Liver (tissue), 9 donors: ENCODE measurements around the gene JAZF1. TPM values are rescaled to one million over a fixed set of nuclear protein-coding genes. Genes with fewer than 3 reads are reported as not detected.

Experiments used
- DNase-seq: peaks from one replicate; pipeline ENCODE4 v3.0.0-alpha.2; 2017; ENCODE audit warnings: low spot score
- H3K27ac ChIP-seq, 2 donors: one replicate each; pipeline ENCODE4 v1.7.0; 2013; ENCODE audit warnings: inconsistent platforms in 2 of 2, low read length in 2 of 2, control low read depth in 1 of 2, low read depth in 1 of 2, mild to moderate bottlenecking in 1 of 2
- H3K27me3 ChIP-seq, 4 donors: one replicate each; pipeline versions ENCODE4 v1.6.1 to v1.7.0; 2013; ENCODE audit warnings: low read length in 3 of 4, inconsistent platforms in 1 of 4, mild to moderate bottlenecking in 1 of 4, moderate library complexity in 1 of 4; ENCODE audit not compliant: control insufficient read depth in 4 of 4, insufficient read depth in 4 of 4
- H3K36me3 ChIP-seq, 4 donors: one replicate each; pipeline versions ENCODE4 v1.6.1 to v1.7.0; 2013; ENCODE audit warnings: low read length in 3 of 4, mild to moderate bottlenecking in 3 of 4, low read depth in 1 of 4, moderate library complexity in 1 of 4; ENCODE audit not compliant: control insufficient read depth in 4 of 4, insufficient read depth in 3 of 4
- H3K4me1 ChIP-seq, 4 donors: one replicate each; pipeline versions ENCODE4 v1.6.1 to v1.7.0; 2013; ENCODE audit warnings: low read length in 3 of 4, mild to moderate bottlenecking in 3 of 4, moderate library complexity in 1 of 4; ENCODE audit not compliant: control insufficient read depth in 4 of 4, insufficient read depth in 4 of 4
- H3K4me3 ChIP-seq, 3 donors: one replicate each; pipeline versions ENCODE4 v1.6.1 to v1.7.0; 2013; ENCODE audit warnings: low read length in 3 of 3, control low read depth in 1 of 3, low read depth in 1 of 3, mild to moderate bottlenecking in 1 of 3
- H3K9ac ChIP-seq, 2 donors: one replicate each; pipeline ENCODE4 v1.7.0; 2013; ENCODE audit warnings: low read length in 2 of 2, mild to moderate bottlenecking in 2 of 2, moderate library complexity in 2 of 2, control low read depth in 1 of 2, low read depth in 1 of 2
- H3K9me3 ChIP-seq, 4 donors: one replicate each; pipeline versions ENCODE4 v1.6.1 to v1.7.0; 2013; ENCODE audit warnings: low read length in 3 of 4; ENCODE audit not compliant: control insufficient read depth in 4 of 4
- FOXA1 ChIP-seq: IDR thresholded peaks from 2 replicates; pipeline ENCODE4 v1.6.1; 2016; ENCODE audit warnings: antibody characterized with exemption
- HNF4A ChIP-seq, 2 donors: conservative IDR thresholded peaks; 2 replicates each; pipeline ENCODE4 v1.6.1; 2016; ENCODE audit warnings: antibody characterized with exemption in 2 of 2, mild to moderate bottlenecking in 2 of 2
- HNF4G ChIP-seq: IDR thresholded peaks from 2 replicates; pipeline ENCODE4 v1.6.1; 2016; ENCODE audit warnings: antibody characterized with exemption
- JUND ChIP-seq, 2 donors: IDR thresholded peaks; 2 replicates each; pipeline ENCODE4 v1.6.1; 2016; ENCODE audit warnings: antibody characterized with exemption in 2 of 2
- RAD21 ChIP-seq, 2 donors: IDR thresholded peaks; 2 replicates each; pipeline ENCODE4 v1.6.1; 2016; ENCODE audit warnings: antibody characterized with exemption in 2 of 2, mild to moderate bottlenecking in 2 of 2
- SP1 ChIP-seq: IDR thresholded peaks from 2 replicates; pipeline ENCODE4 v1.6.1; 2018; ENCODE audit warnings: antibody characterized with exemption, mild to moderate bottlenecking
- TAF1 ChIP-seq: conservative IDR thresholded peaks from 2 replicates; pipeline ENCODE4 v1.6.1; 2016; ENCODE audit warnings: antibody characterized with exemption, mild to moderate bottlenecking
- WGBS: extraction: QIAGEN DNeasy Blood & Tissue Kit; methylation state at CpG from one replicate; pipeline ENCODE4 v1.1.7; 2013; 5-methylcytosine and 5-hydroxymethylcytosine counted together
- polyA plus RNA-seq, 2 donors: library from polyadenylated mRNA; stranded (reverse) in 1 of 2; unstranded in 1 of 2; fragments of 200-250 nt in 1 of 2; fragments of >200 nt in 1 of 2; fragmentation: Nextera tagmentation in 1 of 2; extraction: Ambion mirVana in 1 of 2; gene quantifications; one replicate each; pipeline versions ENCODE4 v1.2.1 to v1.2.3, GENCODE V29; 2013 to 2015
- total RNA-seq, 2 donors: library from RNA; depleted of rRNA; stranded (reverse); fragments of >200 nt; gene quantifications; one replicate each; pipeline ENCODE4 v1.2.3, GENCODE V29; 2014
- TF ChIP-seq, protein P1 (sequence below): IDR thresholded peaks from 2 replicates; pipeline ENCODE4 v1.6.1; 2016; ENCODE audit warnings: antibody characterized with exemption, mild to moderate bottlenecking
- TF ChIP-seq, protein P2 (sequence below): IDR thresholded peaks from 2 replicates; pipeline ENCODE4 v1.6.1; 2016; ENCODE audit warnings: antibody characterized with exemption
- donor health status: healthy.
- donor health status: healthy.
- donor health status: healthy.
- donor health status: healthy.
- donor health status: healthy.

JAZF1 gene
- total and polyA plus RNA-seq, 4 donors: 2.7 to 17.8 (median 4.0) TPM

DNA sequence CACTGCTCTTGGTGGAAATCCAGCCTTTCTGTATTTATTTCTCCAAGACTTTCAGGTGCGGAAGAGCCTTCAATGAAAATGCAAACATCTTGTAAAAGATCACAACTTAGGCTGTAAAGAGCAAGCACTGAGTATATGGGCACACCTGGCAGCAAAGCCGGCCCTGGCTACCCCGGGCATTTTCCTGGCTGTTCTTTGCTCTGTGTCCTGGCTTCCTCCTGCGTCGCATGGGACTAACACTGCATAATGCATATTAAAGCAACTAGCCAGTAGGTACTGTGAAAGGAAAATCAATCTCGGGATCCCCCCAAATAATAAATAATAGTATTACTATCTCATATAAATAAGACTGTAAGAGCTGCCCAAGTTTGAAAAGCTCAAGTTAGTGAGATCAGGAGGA, 9.9 kb downstream of the JAZF1 start:
- Histone ChIP-seq H3K27me3 (no peaks in the 10 kb centered on the region), H3K36me3 (peaks cover 0 to 2% (median 0%) of the 10 kb centered on the region in 4 donors), H3K9me3 (no peaks in the 10 kb centered on the region), H3K9ac (no peak overlapping the region), H3K27ac (no peak overlapping the region), H3K4me3 (no peak overlapping the region), H3K4me1 (no peaks in the 10 kb centered on the region)
- no peak for TF ChIP-seq FOXA1
- TF ChIP-seq, protein P1, sequence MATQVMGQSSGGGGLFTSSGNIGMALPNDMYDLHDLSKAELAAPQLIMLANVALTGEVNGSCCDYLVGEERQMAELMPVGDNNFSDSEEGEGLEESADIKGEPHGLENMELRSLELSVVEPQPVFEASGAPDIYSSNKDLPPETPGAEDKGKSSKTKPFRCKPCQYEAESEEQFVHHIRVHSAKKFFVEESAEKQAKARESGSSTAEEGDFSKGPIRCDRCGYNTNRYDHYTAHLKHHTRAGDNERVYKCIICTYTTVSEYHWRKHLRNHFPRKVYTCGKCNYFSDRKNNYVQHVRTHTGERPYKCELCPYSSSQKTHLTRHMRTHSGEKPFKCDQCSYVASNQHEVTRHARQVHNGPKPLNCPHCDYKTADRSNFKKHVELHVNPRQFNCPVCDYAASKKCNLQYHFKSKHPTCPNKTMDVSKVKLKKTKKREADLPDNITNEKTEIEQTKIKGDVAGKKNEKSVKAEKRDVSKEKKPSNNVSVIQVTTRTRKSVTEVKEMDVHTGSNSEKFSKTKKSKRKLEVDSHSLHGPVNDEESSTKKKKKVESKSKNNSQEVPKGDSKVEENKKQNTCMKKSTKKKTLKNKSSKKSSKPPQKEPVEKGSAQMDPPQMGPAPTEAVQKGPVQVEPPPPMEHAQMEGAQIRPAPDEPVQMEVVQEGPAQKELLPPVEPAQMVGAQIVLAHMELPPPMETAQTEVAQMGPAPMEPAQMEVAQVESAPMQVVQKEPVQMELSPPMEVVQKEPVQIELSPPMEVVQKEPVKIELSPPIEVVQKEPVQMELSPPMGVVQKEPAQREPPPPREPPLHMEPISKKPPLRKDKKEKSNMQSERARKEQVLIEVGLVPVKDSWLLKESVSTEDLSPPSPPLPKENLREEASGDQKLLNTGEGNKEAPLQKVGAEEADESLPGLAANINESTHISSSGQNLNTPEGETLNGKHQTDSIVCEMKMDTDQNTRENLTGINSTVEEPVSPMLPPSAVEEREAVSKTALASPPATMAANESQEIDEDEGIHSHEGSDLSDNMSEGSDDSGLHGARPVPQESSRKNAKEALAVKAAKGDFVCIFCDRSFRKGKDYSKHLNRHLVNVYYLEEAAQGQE: no peak
- TF ChIP-seq, protein P2, sequence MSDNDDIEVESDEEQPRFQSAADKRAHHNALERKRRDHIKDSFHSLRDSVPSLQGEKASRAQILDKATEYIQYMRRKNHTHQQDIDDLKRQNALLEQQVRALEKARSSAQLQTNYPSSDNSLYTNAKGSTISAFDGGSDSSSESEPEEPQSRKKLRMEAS: no peak
- TF ChIP-seq TAF1: no peak
- TF ChIP-seq HNF4G: no peak
- DNase-seq: no peak
- WGBS: 95% methylated on average over 6 of the region's 6 CpGs

DNA sequence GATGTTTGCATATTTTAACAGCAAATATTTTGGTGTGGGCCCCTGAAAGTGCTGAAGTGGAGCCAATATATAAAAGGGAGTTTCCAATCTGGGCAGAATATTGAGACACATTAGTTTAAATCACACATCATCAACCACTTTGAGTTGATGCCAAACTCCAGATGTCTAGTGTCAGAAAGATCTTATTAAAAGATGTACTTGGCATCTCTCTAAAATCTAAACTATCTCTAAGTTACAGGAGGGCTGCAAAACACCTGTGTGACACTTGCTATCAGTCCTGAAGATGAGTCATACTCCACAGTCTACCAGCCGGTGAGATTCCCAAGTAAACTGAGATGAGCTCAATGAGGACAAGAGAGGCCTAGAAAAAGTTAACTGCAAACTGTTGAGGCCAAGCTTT, 11.4 kb downstream of the JAZF1 start:
- Histone ChIP-seq H3K9me3 (no peaks in the 10 kb centered on the region), H3K27me3 (no peaks in the 10 kb centered on the region), H3K36me3 (peaks cover 0 to 2% (median 0%) of the 10 kb centered on the region in 4 donors), H3K4me3 (no peak overlapping the region), H3K9ac (no peak overlapping the region), H3K27ac (no peak overlapping the region), H3K4me1 (no peaks in the 10 kb centered on the region)
- DNase-seq: no peak
- peak in 1 of 2 donors; percentile 14 for TF ChIP-seq JUND (IDR thresholded peaks at IDR 0.05)
- no peak for TF ChIP-seq HNF4G
- WGBS: 73% methylated on average over 1 of the region's 1 CpG

DNA sequence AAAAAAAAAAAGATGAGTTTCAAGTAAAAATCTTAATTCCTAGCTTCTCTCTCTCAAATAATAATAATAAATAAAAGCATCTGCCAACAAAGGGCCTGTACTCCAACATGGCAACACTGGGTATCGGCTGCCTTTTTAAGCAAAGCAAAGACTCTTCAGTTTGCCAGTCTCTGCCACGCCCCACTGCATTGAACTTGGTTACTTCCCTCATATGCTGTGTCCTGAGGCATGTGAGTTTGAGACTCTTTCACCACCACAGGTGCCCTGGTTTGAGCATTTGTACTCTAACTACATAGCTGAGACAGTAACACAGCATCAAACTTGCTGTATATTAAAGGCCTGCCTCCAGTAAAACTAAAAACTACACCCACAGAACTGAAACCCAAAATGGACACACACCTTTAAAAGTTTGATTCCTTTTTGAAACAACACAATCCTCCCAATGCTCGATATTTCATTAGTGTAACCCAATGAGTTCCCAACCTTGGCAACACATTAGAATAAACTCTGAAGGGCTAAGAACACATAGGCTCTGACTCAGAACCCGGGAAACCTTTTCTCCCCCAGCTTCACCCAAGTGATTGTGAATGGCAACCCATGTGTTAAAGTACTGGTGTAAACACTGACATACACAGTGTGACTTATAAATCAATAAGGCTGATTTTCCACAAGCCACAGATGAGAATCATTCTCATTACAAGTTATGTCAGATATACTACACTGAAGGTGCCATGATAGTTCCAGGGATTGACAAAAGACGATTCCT, 12.0 kb downstream of the JAZF1 start:
- Histone ChIP-seq H3K4me1 (no peaks in the 10 kb centered on the region), H3K9ac (no peak overlapping the region), H3K4me3 (no peak overlapping the region), H3K27ac (no peak overlapping the region), H3K27me3 (no peaks in the 10 kb centered on the region), H3K36me3 (peaks cover 0 to 2% (median 0%) of the 10 kb centered on the region in 4 donors), H3K9me3 (no peaks in the 10 kb centered on the region)
- no peak for DNase-seq
- WGBS: 93% methylated on average over 5 of the region's 5 CpGs
- TF ChIP-seq SP1 (no peak), RAD21 (IDR thresholded peaks at IDR 0.05) (no peak), HNF4A (conservative IDR thresholded peaks at IDR 0.05) (no peak)
